Skeletal muscle tissue (tissue), 4 donors: ENCODE data around the gene MMP2. TPM values are rescaled to one million over a fixed set of nuclear protein-coding genes. Genes with fewer than 3 reads are reported as not detected.

ENCODE experiments used
- H3K27ac ChIP-seq: one replicate; pipeline ENCODE4 v1.7.0; 2013; ENCODE audit warnings: mild to moderate bottlenecking, low read depth, low read length, inconsistent platforms
- H3K27me3 ChIP-seq, 3 donors: one replicate each; pipeline ENCODE4 v1.7.0; 2013; ENCODE audit warnings: low read length in 3 of 3; ENCODE audit not compliant: control insufficient read depth in 3 of 3, insufficient read depth in 3 of 3
- H3K36me3 ChIP-seq, 3 donors: one replicate each; pipeline ENCODE4 v1.7.0; 2013; ENCODE audit warnings: low read length in 3 of 3; ENCODE audit not compliant: control insufficient read depth in 3 of 3, insufficient read depth in 3 of 3
- H3K4me1 ChIP-seq, 3 donors: one replicate each; pipeline ENCODE4 v1.7.0; 2013; ENCODE audit warnings: low read length in 3 of 3, mild to moderate bottlenecking in 3 of 3; ENCODE audit not compliant: control insufficient read depth in 3 of 3, insufficient read depth in 3 of 3
- H3K4me3 ChIP-seq, 3 donors: one replicate each; pipeline ENCODE4 v1.7.0; 2013; ENCODE audit warnings: low read length in 3 of 3
- H3K9ac ChIP-seq, 3 donors: one replicate each; pipeline ENCODE4 v1.7.0; 2013; ENCODE audit warnings: low read length in 3 of 3, mild to moderate bottlenecking in 3 of 3, moderate library complexity in 2 of 3, low read depth in 1 of 3
- H3K9me3 ChIP-seq, 3 donors: one replicate each; pipeline ENCODE4 v1.7.0; 2013; ENCODE audit warnings: low read length in 3 of 3; ENCODE audit not compliant: control insufficient read depth in 3 of 3
- total RNA-seq: library from RNA; depleted of rRNA; stranded (reverse); fragments of >200 nt; gene quantifications from one replicate; pipeline ENCODE4 v1.2.3, GENCODE V29; 2014
- donor health status: Osteomylitis.

MMP2 gene
- total RNA-seq, 1 donor from 2014 or later = 194 TPM

- H3K4me3 ChIP-seq = no peak overlapping the region
- H3K9me3 ChIP-seq = no peaks in the 10 kb centered on the region
- no peak overlapping the region for H3K9ac ChIP-seq
- no peaks in the 10 kb centered on the region for H3K36me3 ChIP-seq
- no peak overlapping the region for H3K27ac ChIP-seq
- H3K4me1 ChIP-seq = peaks cover 0 to 2% (median 0%) of the 10 kb centered on the region in 3 donors
- peaks cover 0 to 2% (median 0%) of the 10 kb centered on the region in 3 donors for H3K27me3 ChIP-seq
These were observed 35.3 kb upstream of the MMP2 start for GRCh38 chr16:55443434-55444346.

GRCh38 chr16:55444754-55445485 is 34.1 kb upstream of the MMP2 start:
- Histone ChIP-seq H3K9ac (no peak overlapping the region), H3K27me3 (no peaks in the 10 kb centered on the region), H3K4me3 (no peak overlapping the region), H3K4me1 (no peaks in the 10 kb centered on the region), H3K9me3 (no peaks in the 10 kb centered on the region), H3K36me3 (no peaks in the 10 kb centered on the region), H3K27ac (peak overlapping the region; percentile 27)

GRCh38 chr16:55447231-55447630 is 31.8 kb upstream of the MMP2 start:
- Histone ChIP-seq H3K4me1 (no peaks in the 10 kb centered on the region), H3K36me3 (no peaks in the 10 kb centered on the region), H3K9me3 (no peaks in the 10 kb centered on the region), H3K4me3 (no peak overlapping the region), H3K27me3 (no peaks in the 10 kb centered on the region), H3K27ac (no peak overlapping the region), H3K9ac (no peak overlapping the region)

GRCh38 chr16:55452996-55453395 is 26.0 kb upstream of the MMP2 start:
- H3K27ac ChIP-seq = no peak overlapping the region
- no peaks in the 10 kb centered on the region for H3K9me3 ChIP-seq
- H3K9ac ChIP-seq = no peak overlapping the region
- no peaks in the 10 kb centered on the region for H3K27me3 ChIP-seq
- H3K4me1 ChIP-seq = no peaks in the 10 kb centered on the region
- no peak overlapping the region for H3K4me3 ChIP-seq
- no peaks in the 10 kb centered on the region for H3K36me3 ChIP-seq

GRCh38 chr16:55453909-55454308 is 25.1 kb upstream of the MMP2 start:
- Histone ChIP-seq H3K4me3 (no peak overlapping the region), H3K4me1 (no peaks in the 10 kb centered on the region), H3K9ac (no peak overlapping the region), H3K27me3 (no peaks in the 10 kb centered on the region), H3K36me3 (no peaks in the 10 kb centered on the region), H3K27ac (no peak overlapping the region), H3K9me3 (no peaks in the 10 kb centered on the region)

GRCh38 chr16:55454861-55455260 is 24.1 kb upstream of the MMP2 start:
- no peaks in the 10 kb centered on the region for H3K27me3 ChIP-seq
- H3K4me3 ChIP-seq = no peak overlapping the region
- H3K9me3 ChIP-seq = no peaks in the 10 kb centered on the region
- no peaks in the 10 kb centered on the region for H3K36me3 ChIP-seq
- H3K4me1 ChIP-seq = no peaks in the 10 kb centered on the region
- H3K27ac ChIP-seq = no peak overlapping the region
- H3K9ac ChIP-seq = no peak overlapping the region

GRCh38 chr16:55462241-55462640 is 16.8 kb upstream of the MMP2 start:
- Histone ChIP-seq H3K27me3 (no peaks in the 10 kb centered on the region), H3K4me3 (no peak overlapping the region), H3K4me1 (no peaks in the 10 kb centered on the region), H3K36me3 (no peaks in the 10 kb centered on the region), H3K9me3 (no peaks in the 10 kb centered on the region), H3K27ac (no peak overlapping the region), H3K9ac (no peak overlapping the region)

- Histone ChIP-seq H3K9ac (no peak overlapping the region), H3K27ac (no peak overlapping the region), H3K4me3 (no peak overlapping the region), H3K36me3 (no peaks in the 10 kb centered on the region), H3K9me3 (no peaks in the 10 kb centered on the region), H3K27me3 (no peaks in the 10 kb centered on the region), H3K4me1 (no peaks in the 10 kb centered on the region)
These were observed 14.6 kb upstream of the MMP2 start for GRCh38 chr16:55464375-55464774.

GRCh38 chr16:55465077-55465896 is 13.7 kb upstream of the MMP2 start:
- no peak overlapping the region for H3K27ac ChIP-seq
- no peaks in the 10 kb centered on the region for H3K36me3 ChIP-seq
- H3K4me3 ChIP-seq = no peak overlapping the region
- no peak overlapping the region for H3K9ac ChIP-seq
- no peaks in the 10 kb centered on the region for H3K9me3 ChIP-seq
- H3K27me3 ChIP-seq = no peaks in the 10 kb centered on the region
- peaks cover 0 to under 1% (median 0%) of the 10 kb centered on the region in 3 donors for H3K4me1 ChIP-seq
